KMS-11 (cell line): Measurements from ENCODE around the gene RPS6KA3.

Source experiments
- H2AFZ ChIP-seq: fragments of 200-600 bp; sonication (generic); 2 replicates; pipeline ENCODE4 v1.6.1; 2016; ENCODE audit warnings: antibody characterized with exemption, mixed run types, low read depth
- H3K27ac ChIP-seq: fragments of 200-600 bp; sonication (generic); 2 replicates; pipeline ENCODE4 v1.6.1; 2016; ENCODE audit warnings: mild to moderate bottlenecking, mixed run types
- H3K27me3 ChIP-seq: fragments of 200-600 bp; sonication (generic); 2 replicates; pipeline ENCODE4 v1.6.1; 2017; ENCODE audit warnings: mild to moderate bottlenecking, low read depth, mixed run types, moderate library complexity; ENCODE audit not compliant: insufficient read depth
- H3K36me3 ChIP-seq: fragments of 200-600 bp; sonication (generic); 2 replicates; pipeline ENCODE4 v1.6.1; 2017; ENCODE audit warnings: mild to moderate bottlenecking, mixed run types; ENCODE audit not compliant: insufficient read depth
- H3K4me1 ChIP-seq: fragments of 200-600 bp; sonication (generic); 2 replicates; pipeline ENCODE4 v1.6.1; 2016; ENCODE audit warnings: mild to moderate bottlenecking, low read depth, mixed run types; ENCODE audit not compliant: poor library complexity, severe bottlenecking
- H3K4me2 ChIP-seq: fragments of 200-600 bp; sonication (generic); 2 replicates; pipeline ENCODE4 v1.7.0; 2016; ENCODE audit warnings: mild to moderate bottlenecking, mixed run types
- H3K4me3 ChIP-seq: fragments of 200-600 bp; sonication (generic); IDR thresholded peaks from 2 replicates; pipeline ENCODE4 v1.6.1; 2017; ENCODE audit warnings: low read depth, low read length, mixed read lengths; ENCODE audit not compliant: insufficient read depth
- H3K79me2 ChIP-seq: fragments of 200-600 bp; sonication (generic); 2 replicates; pipeline ENCODE4 v1.6.1; 2016; ENCODE audit warnings: low read depth, mixed run types; ENCODE audit not compliant: insufficient read depth
- H3K9ac ChIP-seq: fragments of 200-600 bp; sonication (generic); 2 replicates; pipeline ENCODE4 v1.6.1; 2016; ENCODE audit warnings: mild to moderate bottlenecking, mixed run types
- H4K20me1 ChIP-seq: fragments of 200-600 bp; sonication (generic); 2 replicates; pipeline ENCODE4 v1.6.1; 2016; ENCODE audit warnings: mild to moderate bottlenecking, mixed run types; ENCODE audit not compliant: insufficient read depth
- TF ChIP-seq, protein P1 (sequence below): fragments of 200-600 bp; sonication (generic); conservative IDR thresholded peaks from 2 replicates; pipeline ENCODE4 v1.6.1; 2017; ENCODE audit warnings: low read depth, mild to moderate bottlenecking, antibody characterized with exemption, low read length, moderate library complexity, mixed read lengths

Gene RPS6KA3

DNA sequence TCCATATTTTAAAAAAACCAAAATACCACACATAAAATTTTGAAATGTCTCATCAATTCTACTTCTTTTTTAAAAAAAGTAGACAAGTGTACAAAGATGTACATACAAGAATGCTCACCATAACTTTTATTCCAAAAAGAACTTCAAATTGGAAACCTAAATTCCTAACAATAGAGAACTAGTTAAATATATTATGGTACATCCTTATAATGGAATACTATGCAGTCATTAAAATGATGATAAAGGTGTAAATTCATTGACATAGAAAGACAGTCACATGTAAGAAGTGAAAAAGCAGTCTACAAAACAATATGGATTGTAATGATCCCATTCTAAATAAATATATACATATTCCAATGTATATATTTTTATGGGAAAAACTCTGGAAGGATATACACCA is 31.0 kb downstream of the RPS6KA3 start:
- Histone ChIP-seq H3K4me3 (no peak overlapping the region), H3K79me2 (0 out of 2 replicates have a peak, but pooled peaks cover 5% of the 10 kb centered on the region), H3K4me2 (no peak overlapping the region), H2AFZ (no peak overlapping the region), H3K36me3 (no peaks in the 10 kb centered on the region), H4K20me1 (no peaks in the 10 kb centered on the region), H3K27ac (no peak overlapping the region), H3K27me3 (no peaks in the 10 kb centered on the region), H3K4me1 (no peaks in the 10 kb centered on the region), H3K9ac (no peak overlapping the region)
- TF ChIP-seq, protein P1, sequence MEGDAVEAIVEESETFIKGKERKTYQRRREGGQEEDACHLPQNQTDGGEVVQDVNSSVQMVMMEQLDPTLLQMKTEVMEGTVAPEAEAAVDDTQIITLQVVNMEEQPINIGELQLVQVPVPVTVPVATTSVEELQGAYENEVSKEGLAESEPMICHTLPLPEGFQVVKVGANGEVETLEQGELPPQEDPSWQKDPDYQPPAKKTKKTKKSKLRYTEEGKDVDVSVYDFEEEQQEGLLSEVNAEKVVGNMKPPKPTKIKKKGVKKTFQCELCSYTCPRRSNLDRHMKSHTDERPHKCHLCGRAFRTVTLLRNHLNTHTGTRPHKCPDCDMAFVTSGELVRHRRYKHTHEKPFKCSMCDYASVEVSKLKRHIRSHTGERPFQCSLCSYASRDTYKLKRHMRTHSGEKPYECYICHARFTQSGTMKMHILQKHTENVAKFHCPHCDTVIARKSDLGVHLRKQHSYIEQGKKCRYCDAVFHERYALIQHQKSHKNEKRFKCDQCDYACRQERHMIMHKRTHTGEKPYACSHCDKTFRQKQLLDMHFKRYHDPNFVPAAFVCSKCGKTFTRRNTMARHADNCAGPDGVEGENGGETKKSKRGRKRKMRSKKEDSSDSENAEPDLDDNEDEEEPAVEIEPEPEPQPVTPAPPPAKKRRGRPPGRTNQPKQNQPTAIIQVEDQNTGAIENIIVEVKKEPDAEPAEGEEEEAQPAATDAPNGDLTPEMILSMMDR = no peak

DNA sequence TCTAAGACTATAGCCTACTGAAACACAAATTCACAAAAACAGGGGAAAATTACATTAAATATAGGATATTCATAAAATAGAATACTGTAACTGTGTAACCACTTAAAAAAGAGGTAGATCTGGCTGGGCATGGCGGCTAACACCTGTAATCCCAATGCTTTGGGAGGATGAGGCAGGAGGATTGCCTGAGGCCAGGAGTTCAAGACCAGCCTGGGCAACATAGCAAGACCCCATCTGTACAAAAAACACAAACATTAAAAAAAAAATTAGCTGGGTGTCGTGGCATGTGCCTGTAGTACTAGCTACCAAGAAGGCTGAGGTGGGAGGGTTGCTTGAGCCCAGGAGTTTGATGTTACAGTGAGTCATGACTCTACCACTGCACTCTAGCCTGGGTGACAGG is 33.4 kb downstream of the RPS6KA3 start:
- Histone ChIP-seq H3K36me3 (no peaks in the 10 kb centered on the region), H3K27me3 (no peaks in the 10 kb centered on the region), H3K4me2 (no peak overlapping the region)

DNA sequence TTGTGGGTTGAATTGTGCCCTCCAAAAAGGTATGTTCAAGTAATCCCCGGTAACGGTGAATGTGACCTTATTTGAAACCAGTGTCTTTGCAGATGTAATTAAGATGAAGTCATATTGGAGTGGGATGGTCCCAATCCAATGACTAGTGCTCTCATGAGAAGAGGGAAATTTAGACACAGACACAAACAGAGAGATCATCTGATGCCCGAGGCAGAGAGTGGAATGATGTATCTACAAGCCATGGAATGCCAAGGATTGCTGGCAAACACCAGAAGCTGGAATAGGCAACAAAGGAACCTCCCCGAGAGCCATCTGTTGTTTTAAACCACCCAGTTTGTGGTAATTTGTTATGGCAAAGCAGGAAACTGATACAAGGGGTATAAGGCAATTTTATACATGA is 35.1 kb downstream of the RPS6KA3 start:
- no peaks in the 10 kb centered on the region; the same call in 1 of the 2 replicates for H3K79me2 ChIP-seq
- no peaks in the 10 kb centered on the region for H4K20me1 ChIP-seq
- TF ChIP-seq, protein P1 = no peak
- no peak overlapping the region for H3K9ac ChIP-seq
- no peak overlapping the region for H3K27ac ChIP-seq
- no peaks in the 10 kb centered on the region for H3K4me1 ChIP-seq
- no peak overlapping the region for H2AFZ ChIP-seq
- no peak overlapping the region for H3K4me3 ChIP-seq
- no peaks in the 10 kb centered on the region for H3K36me3 ChIP-seq
- H3K4me2 ChIP-seq = no peak overlapping the region
- H3K27me3 ChIP-seq = no peaks in the 10 kb centered on the region

More for the DNA sequence above, 33.4 kb downstream of the RPS6KA3 start:
- no peak overlapping the region for H3K9ac ChIP-seq
- TF ChIP-seq, protein P1 = no peak
- H2AFZ ChIP-seq = no peak overlapping the region
- no peaks in the 10 kb centered on the region for H4K20me1 ChIP-seq
- no peak overlapping the region for H3K4me3 ChIP-seq
- no peaks in the 10 kb centered on the region; the same call in 1 of the 2 replicates for H3K79me2 ChIP-seq
- H3K27ac ChIP-seq = no peak overlapping the region
- no peaks in the 10 kb centered on the region for H3K4me1 ChIP-seq

DNA sequence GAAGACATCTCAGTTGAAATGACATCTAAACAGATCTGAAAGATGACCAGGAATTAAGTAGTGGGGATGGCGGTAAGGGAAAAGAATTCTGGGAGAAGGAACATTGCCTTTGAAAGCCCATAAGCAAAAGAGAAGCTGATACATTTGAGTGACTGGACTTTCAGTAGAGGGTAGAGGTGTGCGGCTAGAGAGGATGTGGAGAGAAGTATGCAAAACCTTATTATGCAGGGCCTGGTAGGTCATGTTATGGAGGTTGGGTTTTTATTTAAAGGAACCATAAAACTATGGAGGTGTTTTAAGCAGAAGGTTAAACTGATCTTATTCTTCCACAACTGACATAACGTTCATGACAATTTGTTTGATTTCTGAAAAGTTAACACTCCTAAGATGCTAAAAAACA is 36.3 kb downstream of the RPS6KA3 start:
- TF ChIP-seq, protein P1 = no peak
- H3K27me3 ChIP-seq = no peaks in the 10 kb centered on the region
- no peaks in the 10 kb centered on the region for H4K20me1 ChIP-seq
- H3K27ac ChIP-seq = no peak overlapping the region
- H3K4me3 ChIP-seq = no peak overlapping the region
- H2AFZ ChIP-seq = no peak overlapping the region
- no peaks in the 10 kb centered on the region for H3K36me3 ChIP-seq
- no peaks in the 10 kb centered on the region for H3K4me1 ChIP-seq
- H3K4me2 ChIP-seq = no peak overlapping the region
- H3K9ac ChIP-seq = no peak overlapping the region
- H3K79me2 ChIP-seq = no peaks in the 10 kb centered on the region; the same call in 1 of the 2 replicates
